22Rv1 (cell line): ENCODE data around the gene CCNC.

Experiments
- H3K27ac ChIP-seq: fragments of 450-650 bp; 2 replicates; pipeline ENCODE4 v1.5.1; 2017
- CTCF ChIP-seq: fragments of 450-650 bp; IDR thresholded peaks from 2 replicates; pipeline ENCODE4 v1.5.1; 2017; ENCODE audit warnings: mild to moderate bottlenecking
- ZFX ChIP-seq: fragments of 450-650 bp; IDR thresholded peaks from 2 replicates; pipeline ENCODE4 v1.6.1; 2017; ENCODE audit warnings: antibody characterized with exemption, borderline replicate concordance

CCNC gene

GRCh38 chr6:99568103-99568933 lies at the start of gene CCNC:
CCNC (minus strand) TSS chr6:99568660; CDS start chr6:99568527, 133 bp downstream.
- TF ChIP-seq ZFX (no peak), CTCF (no peak)
- H3K27ac ChIP-seq = peak within 1 kb of the TSS; percentile 88

GRCh38 chr6:99617131-99617530 lies 48.7 kb upstream of the CCNC start:
- no peak overlapping the region for H3K27ac ChIP-seq
- no peak for TF ChIP-seq ZFX
- no peak for TF ChIP-seq CTCF

GRCh38 chr6:99614430-99615186 lies 46.1 kb upstream of the CCNC start:
- H3K27ac ChIP-seq = no peak overlapping the region
- TF ChIP-seq ZFX = no peak
- no peak for TF ChIP-seq CTCF

- H3K27ac ChIP-seq = no peak overlapping the region
- TF ChIP-seq ZFX (no peak), CTCF (peak; percentile 61)
These were observed 45.4 kb upstream of the CCNC start for GRCh38 chr6:99613705-99614429.

- no peak for TF ChIP-seq ZFX
- peak; percentile 85 for TF ChIP-seq CTCF
- H3K27ac ChIP-seq = no peak overlapping the region
These were observed 44.9 kb upstream of the CCNC start for GRCh38 chr6:99613409-99613704.

GRCh38 chr6:99612551-99613408 lies 44.3 kb upstream of the CCNC start:
- no peak for TF ChIP-seq CTCF
- TF ChIP-seq ZFX = no peak
- no peak overlapping the region for H3K27ac ChIP-seq
